Measurements from ENCODE around the gene BRS3.

BRS3 gene

DNA sequence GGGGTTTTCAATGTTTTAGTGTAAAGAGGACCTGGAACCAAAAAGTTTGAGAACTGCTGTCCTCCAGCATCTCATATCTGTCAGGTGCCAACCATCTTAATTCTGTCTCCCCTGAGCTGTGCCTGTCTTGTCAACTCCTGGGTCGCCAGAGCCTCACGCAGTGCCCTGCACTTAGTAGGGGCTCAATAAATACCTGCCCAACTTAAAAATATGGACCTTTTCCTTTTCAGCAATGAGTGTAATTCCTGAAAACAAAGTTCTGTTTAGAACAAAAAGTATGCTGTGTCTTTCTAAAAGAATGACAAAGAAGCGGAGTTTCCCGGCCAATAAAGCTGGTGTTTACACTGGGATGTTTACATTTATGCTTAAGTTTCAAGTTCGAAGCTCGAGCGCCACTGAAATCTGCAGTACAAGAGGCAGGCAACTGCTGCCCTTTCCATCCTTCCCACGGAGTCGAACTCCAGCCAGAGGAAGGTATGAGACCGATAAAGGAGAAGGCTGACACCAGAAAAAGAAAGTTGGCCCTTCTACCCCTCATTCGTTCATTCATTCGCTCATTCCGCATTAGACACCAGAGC, 8.5 kb downstream of the BRS3 start:
- no peak for DNase-seq

DNA sequence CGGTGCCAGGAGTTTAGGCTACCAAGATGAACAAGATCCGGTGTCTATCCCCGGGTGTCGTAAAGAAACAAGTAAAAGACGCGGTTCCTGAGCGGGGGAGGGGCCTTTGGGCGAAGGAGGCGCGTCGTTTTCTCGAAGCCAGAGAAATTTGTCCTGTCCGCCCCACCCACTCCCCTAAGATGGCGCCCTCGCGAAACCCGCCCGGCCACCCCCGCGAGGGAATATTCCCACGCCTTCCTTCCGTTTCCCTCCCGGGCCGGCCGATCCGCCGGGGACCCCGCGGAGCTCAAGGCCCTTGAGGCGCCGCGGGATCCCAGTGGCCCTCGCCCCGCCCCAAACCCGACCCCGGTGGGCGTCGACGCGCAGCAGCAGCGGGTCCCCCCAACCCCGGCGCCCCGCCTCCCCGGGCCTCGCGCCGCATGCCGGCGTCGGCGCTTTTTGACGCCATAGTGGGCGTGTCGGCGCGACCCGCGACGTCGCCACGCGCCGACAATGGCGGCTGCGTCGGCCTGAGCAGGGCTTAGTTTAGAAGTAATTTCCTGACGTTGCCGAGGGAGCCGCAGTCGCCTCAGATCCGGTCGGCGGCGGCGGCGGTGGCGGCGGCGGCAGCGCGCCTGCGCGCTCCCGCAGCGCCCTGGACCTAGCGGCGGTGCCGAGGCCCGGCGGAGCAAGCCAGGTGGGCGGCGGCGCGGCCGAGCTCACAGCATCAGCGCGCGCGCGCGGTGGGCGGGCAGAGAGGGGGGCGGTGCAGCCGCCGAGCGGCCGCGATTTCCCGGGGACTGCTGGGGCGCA, 9.2 kb downstream of the BRS3 start:
- DNase-seq, result peak; percentile 76

DNA sequence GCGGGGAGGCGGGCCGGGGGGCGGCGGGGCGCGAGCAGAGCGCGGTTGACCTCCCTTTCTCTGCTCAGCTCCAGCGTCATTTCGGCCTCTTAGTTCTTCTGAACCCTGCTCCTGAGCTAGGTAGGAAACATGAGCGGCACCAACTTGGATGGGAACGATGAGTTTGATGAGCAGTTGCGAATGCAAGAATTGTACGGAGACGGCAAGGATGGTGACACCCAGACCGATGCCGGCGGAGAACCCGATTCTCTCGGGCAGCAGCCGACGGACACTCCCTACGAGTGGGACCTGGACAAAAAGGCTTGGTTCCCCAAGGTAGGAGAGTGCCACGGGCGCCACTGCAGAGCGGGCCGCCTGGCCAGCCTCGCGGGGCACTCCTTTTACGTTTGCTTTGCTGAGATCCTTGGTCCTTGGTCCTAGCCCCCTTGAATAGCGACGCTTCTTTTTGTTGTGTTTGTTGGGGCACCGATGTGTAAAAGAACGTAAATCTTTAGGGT, 9.9 kb downstream of the BRS3 start, which contains the start of gene HTATSF1:
HTATSF1 (plus strand) TSS at position 37 of the 497 bp plus-strand sequence; CDS start at position 130, 93 bp downstream.
- no peak for DNase-seq

DNA sequence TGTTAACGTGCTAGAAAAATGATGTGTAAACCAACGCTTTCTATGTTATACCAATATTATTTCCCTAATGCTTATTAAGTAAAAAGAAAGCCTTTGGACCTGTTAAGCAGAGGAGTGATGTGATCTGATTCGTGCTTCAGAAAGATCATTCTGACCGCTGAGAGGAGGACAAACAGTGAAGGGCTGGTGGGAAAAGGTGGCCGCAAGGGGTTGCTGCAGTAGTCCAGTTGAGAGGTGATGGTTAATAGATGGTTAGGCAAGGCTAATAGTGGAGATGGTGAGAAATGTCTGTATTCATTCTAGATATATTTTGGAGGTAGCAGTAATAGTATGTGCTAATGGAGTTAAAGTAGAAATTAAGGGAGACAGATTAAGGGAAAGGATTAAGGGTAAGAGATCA, 31.3 kb downstream of the BRS3 start:
- DNase-seq, result no peak

DNA sequence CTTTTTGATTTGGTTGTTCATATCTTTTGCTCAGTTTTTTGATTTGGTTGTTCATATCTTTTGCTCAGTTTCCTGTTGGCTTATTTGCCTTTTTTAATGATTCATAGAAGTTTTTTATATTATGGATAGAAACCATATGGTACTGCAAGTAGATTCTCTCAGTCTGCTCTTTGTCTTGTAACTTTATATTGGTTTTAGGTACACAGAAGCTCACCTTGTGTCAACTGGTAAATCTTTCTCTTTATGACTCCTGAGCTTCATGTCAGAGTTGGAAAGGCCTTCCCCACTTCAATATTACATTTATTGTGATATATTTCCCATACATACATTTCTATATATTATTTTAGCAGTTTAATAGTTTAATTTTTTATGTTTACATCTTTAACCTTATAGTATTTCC, 36.0 kb downstream of the BRS3 start:
- DNase-seq, result no peak

DNA sequence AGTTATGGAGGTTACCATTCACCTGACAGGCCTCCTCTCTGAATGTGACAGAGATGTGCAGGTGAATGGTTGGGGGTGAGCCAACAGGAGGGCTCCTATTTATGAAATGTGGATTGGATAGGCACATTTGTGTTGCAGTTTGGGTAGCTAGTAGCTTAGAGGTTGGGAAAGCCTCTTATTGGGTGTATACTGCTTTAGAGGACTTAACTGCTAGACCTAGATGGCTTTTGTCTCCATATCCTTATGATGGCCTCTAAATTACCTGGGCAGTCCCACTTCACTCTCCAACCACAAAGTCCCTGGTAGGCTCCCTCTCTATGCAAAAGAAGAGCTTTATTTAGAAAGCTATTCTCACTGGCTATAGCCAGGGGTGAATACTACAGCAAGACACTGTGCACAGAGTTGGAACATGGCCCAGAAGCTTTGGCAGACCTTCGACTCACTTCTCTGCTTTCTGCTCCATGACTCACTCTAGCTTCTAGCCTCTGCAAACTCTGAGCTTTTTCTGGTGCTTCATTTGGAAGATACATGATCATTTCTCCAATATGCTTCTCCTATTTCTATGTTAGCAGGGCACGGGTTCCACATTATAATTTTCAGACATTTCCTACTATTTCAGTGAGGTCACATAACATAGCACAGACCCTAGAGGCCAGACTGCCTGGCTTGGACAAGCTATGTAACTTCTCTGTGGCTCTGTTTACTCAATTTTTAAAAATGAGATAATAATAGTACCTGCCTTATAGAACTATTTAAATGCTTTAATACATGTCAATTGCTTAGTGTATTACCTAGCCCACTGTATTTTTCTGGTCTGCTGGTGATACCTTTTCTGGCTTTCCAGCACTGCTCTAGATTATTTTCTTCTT, 38.2 kb downstream of the BRS3 start:
- peak; percentile 75 for DNase-seq

DNA sequence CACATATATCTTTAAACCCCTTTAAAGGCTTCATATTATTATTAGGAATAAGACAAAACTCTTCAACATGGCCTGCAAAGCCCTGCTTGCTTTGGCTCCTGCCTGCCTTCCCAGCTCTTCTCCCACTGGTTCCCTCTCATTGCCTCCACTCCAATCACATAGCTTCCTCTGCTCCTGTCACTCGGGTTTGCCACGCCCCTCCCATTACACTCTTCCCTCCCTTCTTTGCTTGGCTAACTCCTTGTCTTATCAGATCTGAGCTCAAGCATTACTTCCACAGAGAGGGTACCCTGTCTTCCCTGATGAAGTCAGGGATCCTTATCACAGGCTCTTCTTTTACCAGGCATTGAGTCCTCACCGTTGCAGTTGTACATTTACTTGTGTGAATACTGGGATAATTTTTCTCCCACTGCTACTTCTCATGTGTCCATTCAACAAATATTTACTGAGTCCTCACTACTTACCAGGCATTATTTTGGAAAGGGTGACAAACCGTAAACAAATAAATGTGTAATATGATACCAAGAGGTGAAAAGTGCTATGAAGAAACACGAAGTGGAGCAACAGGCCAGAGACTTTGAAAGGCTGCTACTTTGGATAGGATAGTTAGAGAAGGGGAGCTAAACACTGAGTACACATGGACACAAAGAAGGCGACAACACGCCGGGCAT, 41.0 kb downstream of the BRS3 start:
- peak; percentile 5 for DNase-seq

DNA sequence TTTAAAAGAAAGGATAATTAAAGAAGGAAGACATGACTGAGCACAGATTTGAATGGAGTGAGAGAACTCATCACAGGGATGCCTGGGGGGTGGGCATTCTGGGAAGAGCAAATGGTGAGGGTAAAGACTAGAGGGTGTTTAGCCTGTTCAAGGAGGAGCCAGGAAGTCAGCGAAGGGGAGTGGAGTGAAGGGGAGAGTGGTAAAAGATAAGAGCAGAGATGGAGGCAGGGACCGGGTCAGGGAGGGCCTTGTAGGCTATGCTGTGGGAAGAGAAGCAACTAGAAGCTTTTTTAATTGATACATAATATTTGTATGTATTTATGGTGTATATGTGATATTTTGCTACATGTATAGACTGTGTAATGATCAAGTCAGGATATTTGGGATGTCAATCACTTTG, 42.0 kb downstream of the BRS3 start:
- no peak for DNase-seq

DNA sequence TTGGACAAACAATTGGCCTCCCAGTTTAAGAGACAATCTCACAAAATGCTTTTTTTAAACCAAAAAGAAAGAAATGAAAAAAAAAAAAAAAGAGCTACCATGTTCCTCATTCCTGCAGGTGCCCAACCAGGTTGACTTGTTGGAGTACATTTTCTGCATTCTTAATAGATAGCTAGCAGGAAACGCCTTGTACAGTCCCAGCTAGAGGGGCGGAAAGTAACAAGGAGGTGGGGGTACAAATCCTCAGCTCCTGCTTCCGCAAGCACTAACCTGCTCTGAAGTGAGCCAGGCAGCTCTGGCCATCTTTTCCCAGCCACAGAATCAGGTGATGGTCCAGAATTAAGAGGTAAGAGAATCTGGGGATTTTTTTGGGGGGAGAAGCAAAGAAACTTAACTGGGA, 44.2 kb downstream of the BRS3 start, which contains the start of gene VGLL1:
VGLL1 (plus strand) TSS at position 265 of the 400 bp plus-strand sequence. CDS start 3,806 bp downstream, outside the sequence.
- DNase-seq, result no peak

DNA sequence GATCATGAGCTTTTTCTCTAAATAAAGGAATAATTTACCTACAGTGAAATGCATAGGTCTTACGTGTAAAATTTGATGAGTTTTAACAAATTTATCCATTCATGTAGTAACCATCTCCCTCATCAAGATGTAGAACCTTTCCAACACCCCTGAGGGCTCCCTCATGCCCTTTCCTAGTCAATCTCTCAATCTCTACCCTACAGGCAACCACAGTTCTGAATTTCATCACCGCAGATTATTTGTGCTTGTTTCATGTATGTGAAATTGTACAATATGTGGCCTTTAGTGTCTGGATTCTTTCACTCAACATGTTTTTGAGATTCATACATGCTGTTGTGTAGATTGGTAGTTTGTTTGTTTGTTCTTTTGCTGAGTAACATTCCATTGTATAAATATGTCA, 46.4 kb downstream of the BRS3 start:
- DNase-seq, result no peak

DNA sequence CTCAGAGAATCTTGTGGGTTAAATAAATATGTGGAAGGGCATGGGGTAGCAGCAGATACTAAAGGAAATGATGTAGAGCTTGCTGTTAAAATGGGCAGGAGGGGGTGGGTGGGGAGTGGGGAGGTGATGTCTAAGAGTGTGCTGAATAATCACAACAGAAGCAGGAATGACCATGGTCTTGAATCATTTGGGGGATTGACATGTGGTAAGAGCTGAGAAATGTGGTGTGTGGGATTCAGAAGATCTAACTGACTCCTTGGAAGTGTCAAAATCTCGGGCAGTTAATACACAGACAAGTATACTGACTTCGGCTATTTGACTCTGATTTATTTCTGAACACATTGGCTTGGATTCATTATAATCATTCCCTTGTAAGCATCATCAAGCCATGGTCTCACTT, 51.1 kb downstream of the BRS3 start:
- no peak for DNase-seq

DNA sequence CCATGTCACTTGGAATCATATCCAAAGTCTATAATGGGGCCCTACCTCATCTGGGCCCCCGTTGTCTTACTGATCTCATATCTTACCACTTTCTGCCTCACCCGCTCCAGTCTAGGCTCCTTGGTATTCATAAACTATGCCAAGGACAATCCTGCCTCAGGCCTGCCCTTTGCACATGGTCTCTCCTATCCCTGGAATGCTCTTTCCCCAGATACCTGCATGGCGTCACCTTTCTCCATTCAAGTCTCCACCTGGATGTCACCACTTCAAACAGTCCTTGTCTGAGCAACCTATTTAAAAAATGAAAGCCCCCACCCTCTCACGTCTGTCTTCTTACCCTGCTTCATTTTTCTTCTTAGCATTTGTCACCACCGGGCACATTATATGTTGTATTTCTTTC, 52.5 kb downstream of the BRS3 start:
- no peak for DNase-seq

DNA sequence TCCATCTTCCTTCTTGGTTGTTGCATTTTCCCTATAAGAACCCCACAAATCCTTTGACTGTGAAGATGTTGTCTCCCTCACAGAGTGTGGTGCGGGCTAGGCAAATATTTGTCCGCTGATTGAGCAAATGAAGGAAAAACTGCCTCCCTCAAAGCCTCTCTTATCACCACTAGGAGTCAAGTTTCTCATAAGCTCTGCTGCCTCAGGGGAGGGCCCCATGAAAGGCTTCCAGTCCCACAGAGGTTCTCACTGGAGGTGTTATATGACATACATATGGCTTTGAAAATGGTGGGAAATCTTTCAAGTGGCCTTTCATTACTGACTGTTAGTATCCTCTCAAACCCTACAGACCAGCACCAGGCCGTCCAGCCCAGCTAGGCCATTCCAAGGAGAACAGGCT, 53.5 kb downstream of the BRS3 start:
- no peak for DNase-seq

DNA sequence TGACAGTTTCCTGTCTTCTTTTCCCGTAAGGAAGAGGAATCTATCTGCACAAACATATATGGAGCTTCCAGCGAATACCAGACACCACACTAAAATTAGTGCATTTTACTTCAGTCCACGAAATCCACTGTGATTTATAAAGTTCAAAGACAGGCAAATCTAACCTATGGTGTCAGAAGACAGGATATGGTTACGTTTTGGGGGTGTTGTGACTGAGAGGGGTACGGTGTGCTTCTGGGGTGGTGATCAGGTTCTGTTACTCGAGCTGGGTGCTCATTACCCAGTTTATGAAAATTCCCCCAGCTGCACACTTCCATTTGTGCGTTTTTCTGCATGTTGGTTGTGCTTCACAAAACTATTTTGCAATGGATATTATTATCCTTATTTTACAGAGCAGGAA, 54.5 kb downstream of the BRS3 start:
- no peak for DNase-seq
